Suprapubic skin (tissue), 4 donors: Measurements from ENCODE around the gene LANCL1.

Source experiments
- CTCF ChIP-seq, 2 donors: fragments of 200-600 bp in 1 of 2; fragments of 450-650 bp in 1 of 2; sonication (generic) in 1 of 2; IDR thresholded peaks; one replicate each; pipeline ENCODE4 v1.5.1; 2016 to 2019; ENCODE audit warnings: antibody characterized with exemption in 2 of 2, mild to moderate bottlenecking in 1 of 2, moderate library complexity in 1 of 2
- EP300 ChIP-seq: sonication (generic); formaldehyde crosslinking; IDR thresholded peaks from one replicate; pipeline ENCODE4 v1.6.1; 2017; ENCODE audit warnings: antibody characterized with exemption
- POLR2A ChIP-seq, 2 donors: fragments of 450-650 bp; IDR thresholded peaks; one replicate each; pipeline ENCODE4 v1.6.1; 2017; ENCODE audit warnings: antibody characterized with exemption in 2 of 2, mild to moderate bottlenecking in 2 of 2, moderate library complexity in 2 of 2
- POLR2AphosphoS5 ChIP-seq, 3 donors: sonication (generic); formaldehyde crosslinking; IDR thresholded peaks; one replicate each; pipeline ENCODE4 v1.6.1; 2017; ENCODE audit warnings: antibody characterized with exemption in 3 of 3

GRCh38 chr2:210503001-210503623 is 26.6 kb upstream of the LANCL1 start:
- TF ChIP-seq CTCF (IDR thresholded peaks at IDR 0.05) (peak in 1 of 2 donors; percentile 59), EP300 (no peak), POLR2A (IDR thresholded peaks at IDR 0.05) (no peak), POLR2AphosphoS5 (IDR thresholded peaks at IDR 0.05) (no peak)
